ENCODE data around the gene TFR2. TPM values are rescaled to one million over a fixed set of nuclear protein-coding genes. Genes with fewer than 3 reads are reported as not detected.
A peak's percentile ranks its signal among the peaks of the same experiment; 100 is the strongest.

Gene TFR2
- total and polyA plus RNA-seq, 9 of the 15 experiments (the other 6 are each of a cell fraction or from before 2014, with no cell fraction given): 3.8 to 123 (median 51.1) TPM

DNA sequence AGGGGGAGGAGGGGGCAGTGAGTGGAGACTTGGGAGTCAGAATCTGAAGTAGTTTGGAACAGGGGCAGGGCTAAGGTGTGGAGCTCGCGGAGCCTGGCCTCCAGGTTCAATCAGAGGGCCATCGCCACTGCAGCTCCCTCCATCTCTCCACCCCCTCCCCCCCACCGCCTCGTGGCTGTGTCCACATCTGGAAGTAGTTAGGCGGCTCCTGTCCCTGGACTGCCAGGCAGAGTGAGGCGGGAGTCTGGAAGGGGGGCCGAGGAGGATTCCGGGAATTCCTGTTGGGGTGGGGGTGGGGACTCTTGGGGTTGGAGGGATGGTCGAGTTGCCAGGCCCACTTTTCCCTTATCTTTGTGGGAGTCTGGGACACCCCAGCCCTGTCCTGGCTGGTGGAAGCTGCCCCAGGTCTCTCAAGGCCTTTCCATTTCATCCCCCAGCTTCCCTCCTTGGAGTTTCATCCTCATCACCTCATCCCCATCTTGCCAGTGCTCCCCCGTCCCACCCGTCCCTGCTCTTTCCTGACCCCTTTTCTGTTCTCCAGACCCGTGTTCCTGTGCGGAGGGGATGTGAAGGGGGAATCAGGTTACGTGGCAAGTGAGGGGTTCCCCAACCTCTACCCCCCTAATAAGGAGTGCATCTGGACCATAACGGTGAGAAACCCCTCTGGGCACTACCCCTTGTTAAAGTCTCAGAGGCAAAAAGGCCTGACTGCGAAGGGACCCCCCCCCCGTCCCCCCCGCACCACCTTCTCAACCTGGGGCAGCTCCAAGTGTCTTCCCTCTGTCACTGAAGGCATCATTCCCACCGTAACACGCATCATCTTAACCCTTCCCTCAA, 38.2 kb downstream of the TFR2 start (continued):
- TF ChIP-seq E2F6 (IDR thresholded peaks at IDR 0.05; ENCODE audit: borderline replicate concordance in 1 of 2, extremely low read depth in 1 of 2, insufficient read depth in 1 of 2, insufficient read length in 1 of 2, low read depth in 1 of 2, low read length in 1 of 2, poor library complexity in 1 of 2, severe bottlenecking in 1 of 2) (peak; percentile 36 to 68), ZFPM2 (CRISPR knock-in tag; IDR thresholded peaks at IDR 0.05) (no peak)

DNA sequence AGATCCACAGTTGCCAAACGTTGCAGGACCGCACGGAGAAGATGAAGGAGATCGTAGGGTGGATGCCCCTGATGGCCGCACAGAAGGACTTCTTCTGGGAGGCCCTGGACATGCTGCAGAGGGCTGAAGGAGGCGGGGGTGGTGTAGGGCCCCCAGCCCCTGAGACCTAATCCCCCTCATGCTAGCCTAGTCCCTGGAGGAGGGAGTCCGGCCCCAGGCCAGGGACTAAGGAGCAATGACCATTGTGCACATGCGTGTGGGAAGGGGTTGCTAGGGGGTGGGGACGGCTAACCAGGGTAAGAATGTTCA, 40.7 kb downstream of the TFR2 start:
- Histone ChIP-seq H3K27ac (ENCODE audit: extremely low read depth, low read depth, low read length) (no peak overlapping the region), H3K27me3 (ENCODE audit: control insufficient read depth in 2 of 2, insufficient read depth in 2 of 2, low read length in 2 of 2) (no peaks in the 10 kb centered on the region), H3K9me3 (replicated peaks; ENCODE audit: control insufficient read depth, insufficient read depth, low read depth, low read length) (no peaks in the 10 kb centered on the region), H4K20me1 (replicated peaks; ENCODE audit: control insufficient read depth, insufficient read depth, low read length) (no peaks in the 10 kb centered on the region), H3K9me1 (ENCODE audit: control insufficient read depth, insufficient read depth, low read length) (peaks cover 5% of the 10 kb centered on the region), H3K4me3 (no peak overlapping the region), H3K4me2 (ENCODE audit: insufficient read depth, low read length) (no peak overlapping the region), H3K9ac (ENCODE audit: insufficient read depth in 1 of 2, low read depth in 2 of 2, low read length in 2 of 2) (no peak overlapping the region), H2AFZ (ENCODE audit: low read depth, low read length) (no peak overlapping the region), H3K79me2 (ENCODE audit: control insufficient read depth, insufficient read depth, low read length) (peaks cover 5% of the 10 kb centered on the region; the same call in 1 of the 3 replicates), H3K4me1 (replicated peaks in 1 of 2; ENCODE audit: control insufficient read depth in 2 of 2, insufficient read depth in 2 of 2, low read length in 2 of 2) (peaks cover 31 to 57% of the 10 kb centered on the region in 2 experiments), H3K36me3 (ENCODE audit: control insufficient read depth, insufficient read depth, low read length) (no peaks in the 10 kb centered on the region)
- intact Hi-C loops (cut with micrococcal nuclease): no loop called here
- POLR2A ChIA-PET: no interaction called here
- TF ChIP-seq ZNF717 (CRISPR knock-in tag; IDR thresholded peaks at IDR 0.05): no peak
- DNase-seq (ENCODE audit: extremely low read depth in 1 of 4, low spot score in 3 of 4) (no peak), FAIRE-seq (no peak), ATAC-seq (no peak)
- CTCF ChIA-PET (ENCODE audit: low intra/inter-chr PET ratio): no interaction called here
- 68% methylated on average over 9 of the region's 9 CpGs for WGBS (ENCODE audit: insufficient coverage, low coverage, missing lambda C conversion rate)
- BruUV-seq (replicated peaks): no TSS peak
- in situ Hi-C loops (cut with MboI): no loop called here

Data from K562 (cell line).